MV-4-11 (cell line): ENCODE measurements around the gene ETFA.

Experiments used
- DNase-seq: peaks from one replicate; lab custom pipeline; 2025; lab: John Stamatoyannopoulos, UW

Gene ETFA

DNA sequence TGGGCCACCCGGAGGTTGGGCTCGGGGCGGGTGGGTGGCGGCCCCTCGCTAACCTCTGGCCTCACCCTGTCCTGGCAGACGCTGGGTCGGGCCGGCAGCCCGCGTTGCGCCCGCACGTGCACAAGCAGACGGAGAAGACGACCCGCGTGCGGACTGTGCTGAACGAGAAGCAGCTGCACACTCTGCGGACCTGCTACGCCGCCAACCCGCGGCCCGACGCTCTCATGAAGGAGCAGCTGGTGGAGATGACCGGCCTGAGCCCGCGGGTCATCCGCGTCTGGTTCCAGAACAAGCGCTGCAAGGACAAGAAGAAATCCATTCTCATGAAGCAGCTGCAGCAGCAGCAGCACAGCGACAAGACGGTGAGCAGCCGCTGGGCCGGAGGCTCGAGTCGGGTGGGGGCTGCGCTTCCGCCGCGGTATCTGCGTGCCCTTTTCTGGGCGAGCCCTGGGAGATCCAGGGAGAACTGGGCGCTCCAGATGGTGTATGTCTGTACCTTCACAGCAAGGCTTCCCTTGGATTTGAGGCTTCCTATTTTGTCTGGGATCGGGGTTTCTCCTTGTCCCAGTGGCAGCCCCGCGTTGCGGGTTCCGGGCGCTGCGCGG, 29.0 kb upstream of the ETFA start:
- DNase-seq, result peak; percentile 30

DNA sequence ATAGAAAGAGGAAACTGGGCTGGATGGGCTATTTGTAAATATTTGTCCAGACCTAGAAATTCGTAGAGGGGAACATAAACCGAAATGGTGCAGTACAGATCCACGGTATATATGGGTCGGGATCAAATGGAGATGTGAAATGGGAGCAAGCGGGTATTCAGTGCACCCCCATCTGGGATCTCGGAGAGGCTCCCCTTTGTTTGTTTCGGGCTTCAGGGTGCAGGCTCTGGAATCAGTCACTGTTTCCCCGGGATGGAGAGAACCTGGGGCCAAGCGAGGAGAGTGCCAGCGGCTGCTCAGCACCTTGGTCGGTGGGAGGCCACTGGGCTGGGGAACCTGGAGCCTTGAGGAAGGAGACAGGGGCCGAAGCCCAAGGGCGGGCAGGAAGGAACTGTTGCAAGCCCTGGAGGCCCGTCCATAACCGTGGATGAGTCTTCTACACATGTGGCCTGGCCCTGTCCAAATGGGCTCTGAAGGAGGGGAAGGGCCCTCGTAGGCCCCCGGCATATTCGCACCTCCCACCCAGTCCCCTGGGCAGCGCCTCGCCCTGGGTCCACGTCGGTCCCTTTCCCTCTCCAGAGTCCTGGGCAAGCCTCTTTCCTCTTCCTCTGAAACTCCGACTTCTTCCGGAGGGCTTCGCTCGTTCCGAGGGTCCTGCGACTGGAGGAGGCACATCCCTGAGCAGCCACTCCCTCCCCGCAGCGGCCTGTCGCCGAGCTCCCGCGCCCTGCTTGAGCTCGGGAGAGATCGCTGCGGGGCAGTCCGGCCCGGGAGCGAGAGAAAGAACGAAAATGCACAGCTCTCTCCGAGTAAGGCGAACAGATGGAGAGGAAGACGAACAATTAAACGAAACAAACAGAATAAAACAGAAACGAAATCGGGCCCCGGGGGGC, 28.3 kb upstream of the ETFA start:
- DNase-seq, result peak; percentile 30

DNA sequence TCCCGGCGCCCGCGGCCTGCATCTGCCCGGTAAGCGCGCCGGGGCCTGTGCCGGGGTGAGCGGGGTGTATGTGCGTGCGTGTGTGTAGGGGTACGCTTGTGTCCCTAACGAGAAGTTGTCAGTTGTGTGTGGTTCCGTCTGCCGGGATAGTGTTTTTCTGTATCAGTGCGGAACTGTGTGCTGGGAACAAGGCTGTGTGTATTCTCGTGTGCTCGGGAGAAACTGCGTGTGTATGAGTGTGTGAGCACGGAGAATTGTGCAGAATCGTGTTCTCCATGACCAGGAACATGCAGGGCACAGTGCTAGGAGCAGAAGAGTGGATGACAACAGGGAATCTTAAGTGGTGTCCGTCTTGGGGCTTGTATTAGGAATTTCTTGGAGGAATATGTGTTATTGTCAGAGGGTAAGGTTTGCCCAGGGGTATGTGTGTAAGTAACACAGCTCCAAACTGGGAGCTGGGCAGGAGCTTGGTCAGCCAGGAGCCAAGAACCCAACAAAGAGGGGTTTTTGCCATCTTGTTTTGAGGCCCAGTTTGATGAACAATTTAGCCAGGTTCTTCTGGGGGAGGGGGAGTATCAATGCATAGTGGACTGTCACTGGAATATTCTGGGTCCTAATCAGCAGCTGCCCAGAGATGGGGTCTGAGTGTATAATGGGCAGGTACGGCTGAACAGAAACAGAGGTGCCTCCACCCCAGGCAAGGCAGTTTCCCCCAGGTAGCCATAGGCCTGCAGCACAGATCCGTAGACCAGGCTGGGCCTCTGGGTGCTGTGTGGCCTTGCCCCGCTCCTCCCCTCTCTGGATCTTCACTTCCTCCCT, 27.4 kb upstream of the ETFA start:
- peak; percentile 84 for DNase-seq

DNA sequence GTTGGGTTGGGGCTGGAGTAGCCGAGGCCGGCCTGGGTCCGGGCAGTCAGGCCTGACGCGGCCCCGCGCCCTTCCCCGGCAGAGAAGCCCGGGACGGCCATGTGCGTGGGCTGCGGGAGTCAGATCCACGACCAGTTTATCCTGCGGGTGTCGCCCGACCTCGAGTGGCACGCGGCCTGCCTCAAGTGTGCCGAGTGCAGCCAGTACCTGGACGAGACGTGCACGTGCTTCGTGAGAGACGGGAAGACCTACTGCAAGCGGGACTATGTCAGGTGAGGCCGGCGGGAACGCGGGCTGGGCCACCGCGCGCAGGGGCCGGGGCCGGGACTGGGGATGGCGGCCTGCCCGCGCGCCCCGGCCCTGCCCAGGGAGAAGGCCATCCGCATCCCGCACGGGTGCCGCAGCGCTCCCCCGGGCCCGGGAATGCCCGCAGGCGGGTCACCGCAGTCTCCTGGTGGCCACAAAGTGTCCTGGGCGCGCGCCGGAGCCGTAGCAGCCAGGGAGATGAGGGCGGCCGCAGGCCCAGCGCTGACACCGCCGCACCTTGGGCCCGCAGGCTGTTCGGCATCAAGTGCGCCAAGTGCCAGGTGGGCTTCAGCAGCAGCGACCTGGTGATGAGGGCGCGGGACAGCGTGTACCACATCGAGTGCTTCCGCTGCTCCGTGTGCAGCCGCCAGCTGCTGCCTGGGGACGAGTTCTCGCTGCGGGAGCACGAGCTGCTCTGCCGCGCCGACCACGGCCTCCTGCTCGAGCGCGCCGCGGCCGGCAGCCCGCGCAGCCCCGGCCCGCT, 26.6 kb upstream of the ETFA start:
- DNase-seq, result peak; percentile 26

DNA sequence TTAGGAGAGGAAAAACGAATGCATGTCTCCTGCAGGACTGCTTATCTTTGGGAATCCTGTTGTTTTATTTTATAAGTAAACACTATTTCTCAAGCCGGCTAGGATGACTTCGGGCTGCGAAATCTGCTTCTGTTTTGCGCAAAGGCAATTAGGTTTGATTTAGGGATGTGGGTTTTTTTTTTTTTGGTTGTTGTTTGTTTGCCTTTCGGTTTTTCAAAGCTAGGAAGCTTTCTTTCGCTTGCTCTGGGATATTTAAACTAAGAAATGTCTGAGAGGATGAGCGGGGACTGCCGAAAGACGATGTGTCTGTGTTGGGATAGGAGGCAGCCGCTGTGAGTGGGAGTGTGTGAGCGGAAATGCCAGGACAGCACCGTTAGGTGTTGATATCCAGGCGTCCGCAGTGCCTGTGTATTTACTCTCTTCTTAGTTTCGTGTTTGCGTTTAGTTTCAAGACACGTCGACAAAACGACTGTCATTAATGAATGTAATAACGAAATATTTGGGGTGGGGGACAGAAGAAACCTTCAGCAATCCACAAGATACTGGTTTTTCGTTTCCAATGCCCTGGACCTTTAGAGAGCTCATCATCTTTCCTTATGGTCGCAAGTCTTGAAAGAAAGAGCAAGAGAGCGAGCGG, 25.9 kb upstream of the ETFA start:
- peak; percentile 50 for DNase-seq

DNA sequence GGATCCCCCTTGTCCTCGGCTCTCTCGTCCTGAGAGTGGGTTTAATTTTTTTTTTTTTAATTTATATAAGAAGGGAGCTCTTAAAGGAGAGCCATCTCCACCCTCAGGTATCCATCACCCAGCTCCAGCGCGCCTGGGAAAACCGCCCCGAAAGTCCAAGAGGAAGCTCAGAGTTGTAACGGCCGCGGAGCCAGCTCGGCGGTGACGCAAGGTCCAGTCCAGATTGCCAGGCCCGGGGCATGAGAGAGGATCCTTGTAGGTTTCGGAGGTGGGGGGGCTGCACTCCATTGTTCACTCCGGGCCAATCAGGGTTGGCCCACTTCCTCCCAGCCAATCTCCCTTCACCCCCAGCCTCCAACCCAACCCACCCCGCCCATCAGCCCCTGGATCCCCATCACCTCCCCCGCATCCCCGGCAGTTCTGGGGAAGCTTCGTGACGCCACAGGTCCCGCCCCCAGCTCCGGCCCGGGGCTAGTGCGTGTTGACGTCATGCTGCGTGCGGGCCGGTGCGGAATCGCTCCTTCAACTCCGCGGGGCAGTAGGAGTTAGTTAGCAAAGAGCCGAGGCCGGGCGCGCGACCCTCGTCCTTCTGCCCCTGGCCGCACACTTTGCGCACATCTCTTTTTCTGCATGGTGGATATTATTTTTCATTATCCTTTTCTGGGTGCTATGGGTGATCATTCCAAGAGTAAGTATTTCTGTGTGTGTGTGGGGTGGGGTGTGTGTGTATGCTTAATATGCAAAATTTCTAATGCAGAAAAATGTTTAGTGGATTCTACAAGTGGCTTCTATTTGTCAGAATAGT, 25.2 kb upstream of the ETFA start, which contains the start of gene ISL2:
Gene ISL2 (plus strand): TSS at position 520 of the 805 bp plus-strand sequence. CDS start 111 bp downstream, at position 631.
- peak; percentile 97 for DNase-seq

DNA sequence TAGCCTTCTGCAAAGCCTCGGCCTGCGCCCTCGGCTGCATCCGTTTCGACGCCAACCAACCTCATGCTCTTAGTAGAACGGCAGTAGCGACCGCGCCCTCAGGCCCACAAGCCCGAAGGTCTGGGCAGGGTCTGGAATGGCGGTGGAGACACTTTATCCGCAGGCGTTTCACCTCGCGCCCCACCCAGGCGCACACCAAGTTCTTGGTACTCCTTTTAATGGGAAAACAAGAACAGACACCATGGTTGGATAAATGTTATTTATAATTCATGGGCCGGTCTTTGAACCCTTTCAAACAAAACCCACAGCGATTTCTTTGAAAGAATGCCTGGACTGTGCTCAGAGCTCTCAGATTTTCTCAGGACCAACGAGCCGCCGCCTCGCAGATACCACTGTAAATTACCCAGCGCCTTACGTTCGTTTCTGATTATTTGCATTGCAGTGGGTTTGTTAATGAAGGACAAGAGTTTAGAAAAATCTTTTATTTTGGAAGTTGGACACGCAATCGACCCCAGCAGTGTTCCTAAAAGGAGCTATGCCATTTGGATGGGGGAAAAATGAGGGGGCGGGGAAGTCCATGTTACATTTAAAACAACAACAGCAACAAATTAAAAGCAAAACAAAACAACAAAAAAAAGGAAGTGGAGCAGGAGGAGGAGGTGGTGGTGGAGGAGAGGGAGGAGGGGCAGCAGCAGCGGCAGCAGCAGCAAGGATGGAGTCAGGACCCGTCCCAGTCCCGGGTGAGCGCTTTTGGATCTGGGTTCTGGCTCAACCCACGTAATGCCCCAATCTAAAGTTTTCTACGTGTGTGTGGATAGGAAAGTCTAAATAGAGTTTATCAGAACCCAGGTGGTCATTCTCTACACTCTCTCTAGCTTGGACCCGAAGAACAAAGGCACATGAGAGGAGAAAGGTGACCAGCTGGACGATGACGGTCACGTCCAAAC, 24.3 kb upstream of the ETFA start:
- DNase-seq, result peak; percentile 32

DNA sequence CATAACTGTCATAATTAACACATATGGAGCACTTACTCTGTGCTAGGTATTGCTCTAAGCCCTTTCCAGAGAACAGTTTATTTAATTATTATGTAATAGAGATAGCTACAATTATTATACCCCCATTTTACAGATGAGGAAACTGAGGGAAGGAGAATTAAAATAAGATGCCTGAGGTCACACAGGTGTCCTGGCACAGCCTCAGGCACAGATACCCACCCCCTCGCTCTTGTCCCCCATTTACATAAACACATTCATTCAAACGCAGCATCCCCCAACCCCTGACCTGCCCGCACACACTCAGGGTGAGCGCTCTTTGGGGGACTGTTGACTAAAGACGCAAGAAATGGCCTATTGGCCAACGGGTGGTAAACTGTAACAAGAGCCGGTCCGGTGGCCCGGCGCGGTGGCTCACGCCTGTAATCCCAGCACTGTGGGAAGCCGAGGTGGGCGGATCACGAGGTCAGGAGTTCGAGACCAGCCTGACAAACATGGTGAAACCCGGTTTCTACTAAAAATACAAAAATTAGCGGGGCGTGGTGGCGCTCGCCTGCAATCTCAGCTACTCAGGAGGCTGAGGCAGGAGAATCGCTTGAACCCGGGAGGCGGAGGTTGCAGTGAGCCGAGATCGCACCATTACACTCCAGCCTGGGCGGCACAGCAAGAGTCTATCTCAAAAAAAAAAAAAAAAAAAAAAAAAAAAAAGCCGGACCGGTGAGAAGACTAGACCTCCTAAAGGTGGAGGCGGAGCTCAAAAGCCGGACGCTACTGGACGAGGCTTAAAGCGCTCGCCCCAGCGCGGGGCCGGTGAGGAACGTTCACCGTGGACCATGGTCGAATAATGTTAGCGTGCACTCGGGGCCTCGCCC, 23.4 kb upstream of the ETFA start:
- DNase-seq, result no peak

DNA sequence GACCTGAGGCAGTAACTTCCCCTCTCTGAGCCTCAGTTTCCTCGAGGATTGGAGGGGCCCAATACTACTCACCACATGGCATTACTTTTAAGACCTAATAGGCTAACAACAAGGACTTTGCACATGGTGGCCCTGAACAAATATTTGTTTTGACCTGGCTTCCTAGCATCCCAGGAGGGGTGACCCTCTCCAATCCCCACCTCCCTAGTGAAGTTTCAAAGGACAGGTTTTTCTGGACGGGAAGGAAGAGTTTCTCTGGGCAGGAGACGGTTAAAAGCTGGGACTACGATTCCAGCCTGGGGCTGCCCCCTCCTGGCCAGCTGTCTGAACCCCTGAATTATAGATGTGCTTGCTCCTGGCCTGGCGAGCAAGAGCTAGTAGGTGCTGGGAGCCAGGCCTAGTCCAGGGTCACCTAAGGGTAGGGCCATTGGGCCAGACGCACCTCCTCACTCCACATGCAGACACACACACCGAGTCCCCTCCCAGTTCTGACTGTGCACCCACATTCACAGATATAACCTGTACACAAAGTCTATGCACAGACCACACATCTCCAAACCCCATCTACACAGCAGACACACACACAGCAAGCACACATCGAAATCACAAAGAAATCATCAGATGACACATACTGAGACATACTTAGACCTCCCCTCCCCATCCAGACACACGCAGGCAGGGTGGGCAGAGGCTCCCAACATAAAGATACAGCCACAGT, 22.6 kb upstream of the ETFA start:
- DNase-seq, result no peak

DNA sequence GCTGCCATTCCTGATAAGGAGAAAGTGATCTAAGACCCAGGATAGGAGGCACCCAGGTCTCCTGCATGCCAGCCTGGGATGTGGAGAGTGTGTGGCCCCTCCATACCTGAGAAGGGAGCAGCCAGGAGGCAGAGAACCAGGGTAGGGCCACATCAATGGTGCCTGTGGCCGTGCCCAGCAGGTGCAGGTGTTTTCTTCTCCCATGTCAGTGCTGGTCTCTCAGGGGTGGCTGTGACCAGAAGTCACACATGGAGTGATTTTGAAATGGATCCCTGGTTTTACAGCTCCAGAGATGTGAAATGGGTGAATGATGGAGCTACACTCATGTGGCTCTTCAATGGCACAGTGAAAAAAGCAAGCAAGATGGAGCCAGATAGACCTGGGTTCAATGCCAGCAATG, 22.0 kb upstream of the ETFA start:
- DNase-seq, result no peak

DNA sequence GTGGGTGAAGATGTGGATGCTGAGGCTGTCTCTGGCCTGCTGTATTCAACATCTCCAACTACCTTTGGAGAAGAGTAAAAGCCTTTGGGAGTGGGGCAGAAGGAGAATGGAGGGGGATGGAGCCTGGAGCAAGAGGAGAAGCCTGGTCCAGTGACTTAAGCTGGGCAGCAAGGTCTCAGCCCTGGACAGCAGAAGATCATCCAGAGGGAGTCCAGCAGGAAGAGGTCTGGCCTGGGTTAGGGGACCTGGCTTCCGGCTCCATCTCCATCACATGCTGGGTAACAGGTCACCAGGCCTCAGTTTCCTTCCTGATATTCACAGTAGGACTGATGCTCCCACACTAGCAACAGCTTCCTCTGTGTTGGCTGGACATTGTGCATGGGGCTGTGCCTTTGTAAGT, 21.5 kb upstream of the ETFA start:
- no peak for DNase-seq

DNA sequence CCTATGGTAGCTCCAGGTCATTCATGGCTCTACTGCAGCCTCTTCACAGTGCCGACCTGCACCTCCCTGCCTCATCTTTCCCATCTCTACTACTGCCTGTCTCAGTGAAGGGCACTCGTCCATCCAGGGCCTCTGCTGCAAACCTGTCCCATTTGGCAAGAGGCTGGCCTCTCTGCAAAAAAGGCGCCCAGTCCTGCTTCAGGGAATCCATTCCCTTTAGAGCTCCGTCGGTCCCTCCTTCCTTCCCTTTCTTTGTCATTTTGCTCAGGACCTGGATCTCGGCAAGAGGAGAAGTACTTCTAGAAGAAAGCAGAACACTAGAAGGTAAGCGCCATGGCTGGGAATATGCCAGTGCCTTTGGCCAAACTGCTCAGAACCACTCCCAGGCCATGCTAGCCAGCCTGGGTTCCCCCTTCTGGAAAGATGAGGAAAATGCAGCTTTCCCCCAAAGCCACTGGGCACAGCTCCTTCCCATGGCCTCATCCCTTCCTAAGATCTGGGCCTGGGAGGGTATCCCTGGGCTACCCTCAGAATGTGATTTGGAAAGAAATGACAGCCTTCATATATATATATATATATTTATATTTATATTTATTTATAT, 18.9 kb upstream of the ETFA start:
- peak; percentile 37 for DNase-seq

DNA sequence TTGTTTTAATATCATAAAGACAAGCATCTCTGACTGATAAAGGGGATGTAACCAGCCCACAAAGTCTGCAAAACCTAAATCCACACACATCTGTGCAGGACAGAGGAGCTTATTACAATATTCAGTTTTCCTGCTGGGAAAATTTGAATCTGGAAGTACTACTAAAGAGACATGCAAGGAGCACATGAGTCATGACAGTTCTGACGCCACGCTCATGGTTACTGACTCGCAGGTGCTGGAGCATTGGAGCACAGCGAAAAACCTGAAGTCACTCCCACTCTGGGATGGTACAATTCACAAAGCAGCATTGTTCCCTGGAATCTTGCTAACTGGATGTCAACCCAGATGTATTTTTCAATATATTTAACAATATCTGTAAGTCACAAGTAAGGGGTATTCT, 17.7 kb upstream of the ETFA start:
- no peak for DNase-seq

DNA sequence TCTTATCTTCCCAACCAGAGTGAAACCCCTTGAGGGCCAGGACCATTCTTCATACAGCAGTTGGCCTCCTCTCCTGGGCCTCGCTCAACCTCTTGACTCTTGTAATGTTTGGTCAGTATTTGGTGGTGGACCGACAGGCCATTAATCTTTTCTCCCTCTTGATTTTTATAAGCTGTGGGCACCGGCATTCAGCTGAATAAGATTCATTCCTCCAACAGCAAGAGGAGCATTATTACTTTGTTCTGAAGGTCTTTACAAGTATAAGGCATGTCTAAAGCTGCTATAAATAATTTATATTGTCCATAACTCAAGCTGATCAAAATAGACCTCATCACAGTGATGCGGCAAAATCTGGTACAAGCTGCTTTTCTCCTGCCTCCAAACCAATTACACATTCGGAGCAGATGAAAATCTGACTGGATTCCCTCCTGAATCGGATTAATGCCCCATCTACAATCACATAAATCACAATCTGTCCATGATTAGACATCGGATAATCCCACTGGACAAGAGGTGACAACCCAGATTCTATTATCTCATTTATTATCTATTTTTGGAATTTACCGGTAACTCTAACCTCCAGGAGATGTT, 16.9 kb upstream of the ETFA start:
- DNase-seq, result no peak

DNA sequence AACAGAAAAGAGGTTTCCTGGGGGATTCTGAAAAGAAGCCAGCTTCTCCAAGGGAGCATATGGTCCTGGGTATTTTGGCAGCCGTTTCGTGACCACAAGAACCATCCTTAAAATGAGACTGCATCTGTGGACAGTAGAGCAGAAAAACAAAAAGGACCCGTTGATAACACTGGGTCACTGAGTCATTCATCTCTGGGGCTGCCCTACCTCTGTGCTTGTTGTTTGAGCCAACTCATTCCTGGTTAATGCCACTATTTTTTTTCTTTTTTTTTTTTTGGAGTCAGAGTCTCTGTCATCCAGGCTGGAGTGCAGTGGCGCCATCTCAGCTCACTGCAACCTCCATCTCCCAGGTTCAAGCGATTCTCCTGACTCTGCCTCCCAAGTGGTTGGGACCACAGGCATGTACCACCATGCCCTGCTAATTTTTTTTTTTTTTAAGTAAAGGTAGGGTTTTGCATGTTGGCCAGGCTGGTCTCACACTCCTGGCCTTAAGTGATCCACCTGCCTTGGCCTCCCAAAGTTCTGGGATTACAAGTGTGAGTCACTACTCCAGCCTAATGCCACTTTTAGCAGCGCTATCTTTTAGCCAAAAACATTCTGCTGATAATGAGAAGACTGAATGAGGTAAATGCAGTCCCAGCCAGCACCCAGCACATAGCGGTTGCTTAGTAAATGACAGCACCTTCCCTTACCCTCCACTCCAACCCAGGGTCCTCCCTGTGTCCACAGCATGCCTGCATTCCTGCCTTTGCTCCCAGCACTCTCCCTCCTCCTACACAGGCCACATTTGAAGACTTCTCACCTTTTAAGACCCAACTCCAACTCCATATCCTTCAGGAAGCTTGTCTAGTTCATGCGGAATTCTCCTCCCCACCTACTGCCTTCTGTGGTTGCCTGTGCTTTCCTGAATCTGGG, 16.2 kb upstream of the ETFA start:
- DNase-seq, result no peak

DNA sequence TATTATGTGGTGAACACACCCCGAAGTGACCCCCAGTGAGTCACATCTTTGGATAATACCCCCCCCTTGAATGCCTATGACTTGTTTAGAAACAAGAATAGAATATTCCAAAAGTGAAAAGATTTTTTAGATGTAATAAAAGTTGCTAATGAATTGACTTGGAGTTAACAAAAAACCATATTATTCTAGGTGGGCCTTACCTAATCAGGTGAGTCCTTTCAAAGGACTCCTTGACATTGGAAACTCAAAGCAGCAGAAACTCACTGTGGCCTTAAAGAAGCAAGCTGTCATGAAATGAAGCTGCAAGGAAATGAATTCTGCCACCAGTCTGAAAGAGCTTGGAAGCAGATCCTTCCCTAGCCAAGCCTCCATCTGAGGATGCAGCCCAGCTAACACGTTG, 14.4 kb upstream of the ETFA start:
- no peak for DNase-seq
